Measurements from ENCODE around the gene HDAC11. TPM values are rescaled to one million over a fixed set of nuclear protein-coding genes. Genes with fewer than 3 reads are reported as not detected.

HDAC11 gene
- total and polyA plus RNA-seq, 2 of the 4 experiments (the other 2 are of a cell fraction), result 9.1 to 11.4 TPM

DNA sequence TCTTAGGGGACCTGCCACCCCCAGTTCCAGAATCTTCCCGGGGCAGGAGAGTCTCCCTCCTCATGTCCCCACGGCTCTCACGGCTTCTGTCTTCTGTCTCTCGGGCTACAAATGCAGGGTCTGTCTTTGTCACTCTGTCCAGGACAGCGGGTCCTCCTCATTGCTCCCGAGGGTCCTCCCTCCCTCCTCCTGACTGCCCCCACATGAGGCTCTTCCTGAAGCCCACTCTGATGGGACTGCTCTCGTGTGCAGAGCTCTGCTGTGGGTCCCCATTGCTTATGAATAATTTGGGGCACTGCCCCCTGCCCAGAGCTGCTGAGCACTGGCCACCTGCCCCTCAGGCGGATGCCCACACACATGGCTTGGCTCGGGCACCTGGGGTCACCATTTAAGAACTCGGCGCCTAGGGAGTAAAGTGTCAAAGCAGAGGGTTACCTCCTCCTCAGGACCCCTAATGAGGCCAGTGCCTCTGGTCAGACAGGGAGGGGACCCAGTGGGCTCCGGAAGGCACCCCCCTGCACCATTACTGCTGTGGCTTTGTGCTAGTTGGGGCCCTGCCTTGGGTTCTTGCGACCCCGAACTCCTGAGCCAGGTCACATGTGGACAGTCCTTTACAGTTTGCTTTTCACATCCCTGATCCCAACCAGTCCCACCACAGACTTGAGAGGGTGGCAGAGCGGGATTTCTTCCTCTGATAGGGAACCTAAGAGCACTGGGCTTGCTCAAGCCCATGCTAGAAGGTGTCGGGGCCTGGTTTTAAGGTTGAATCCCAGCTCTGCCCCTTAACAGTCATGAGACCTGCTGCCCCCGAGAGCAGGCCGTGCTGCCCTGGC, 22.1 kb downstream of the HDAC11 start:
- H3K27ac ChIP-seq (ENCODE audit: insufficient read depth, low read length), result no peak overlapping the region
- no peak overlapping the region for H2AFZ ChIP-seq (replicated peaks; ENCODE audit: low read length, poor library complexity)
- H3K27me3 ChIP-seq (ENCODE audit: control insufficient read depth, insufficient read depth, low read length), result no peaks in the 10 kb centered on the region
- no peaks in the 10 kb centered on the region for H3K36me3 ChIP-seq (ENCODE audit: control insufficient read depth, insufficient read depth, low read length)
- no peak overlapping the region for H3K4me3 ChIP-seq (ENCODE audit: insufficient read depth, low read depth, low read length)
- H3K56ac ChIP-seq (ENCODE audit: extremely low read depth, insufficient read depth, low read length), result no peak overlapping the region
- dilution Hi-C loops (cut with HindIII; ENCODE audit: low sequenced_read_pairs, unreplicated experiment) (no loop called here), in situ Hi-C loops (cut with MboI; ENCODE audit: low sequenced_read_pairs) (no loop called here), intact Hi-C loops (cut with micrococcal nuclease) (no loop called here)
- H3K79me1 ChIP-seq (ENCODE audit: low read depth in 1 of 2, low read length in 2 of 2), result no peaks in the 10 kb centered on the region
- H2AK5ac ChIP-seq (ENCODE audit: low read depth, low read length), result no peak overlapping the region
- no peak overlapping the region for H2BK5ac ChIP-seq (ENCODE audit: low read depth, low read length, poor library complexity, severe bottlenecking)
- H3K9ac ChIP-seq (ENCODE audit: low read depth, low read length), result no peak overlapping the region
- H4K5ac ChIP-seq (ENCODE audit: low read depth, low read length), result no peak overlapping the region
- POLR2A ChIA-PET (ENCODE audit: unreplicated experiment), result no interaction called here
- no peak overlapping the region for H3K18ac ChIP-seq (ENCODE audit: low read depth, low read length)
- no peaks in the 10 kb centered on the region for H3K4me1 ChIP-seq (ENCODE audit: control insufficient read depth, insufficient read depth, low read length)
- no peak for ATAC-seq (ENCODE audit: low read depth)
- no peak overlapping the region for H3K14ac ChIP-seq (replicated peaks; ENCODE audit: low read depth, low read length)
- 96% methylated on average over 3 of the region's 18 CpGs; no CpG with 5 or more reads in 1 of the 2 experiments for WGBS, 2 experiments (ENCODE audit: extremely low coverage in 2 of 2, insufficient read length in 1 of 2)
- H3K9me1 ChIP-seq (ENCODE audit: insufficient read depth, low read length), result no peaks in the 10 kb centered on the region
- H4K20me1 ChIP-seq (ENCODE audit: insufficient read depth, low read length), result no peaks in the 10 kb centered on the region
- no peaks in the 10 kb centered on the region for H3K9me3 ChIP-seq (ENCODE audit: control insufficient read depth, insufficient read depth, low read length)
- H2BK120ac ChIP-seq (ENCODE audit: low read depth, low read length), result no peak overlapping the region
- no peak overlapping the region for H3K4me2 ChIP-seq (ENCODE audit: low read depth, low read length)
- no peak for DNase-seq
- no TSS peak for BruUV-seq (replicated peaks)
- no peak overlapping the region for H3K4ac ChIP-seq (ENCODE audit: low read depth, low read length)
- TF ChIP-seq CHD1 (IDR thresholded peaks at IDR 0.05; ENCODE audit: low read depth, low read length) (no peak), MXI1 (IDR thresholded peaks at IDR 0.05; ENCODE audit: borderline replicate concordance, low read depth, low read length) (no peak), MAFK (IDR thresholded peaks at IDR 0.05; ENCODE audit: low read depth, low read length) (no peak), SMC3 (IDR thresholded peaks at IDR 0.05; ENCODE audit: low read depth, low read length) (no peak), POLR2A (IDR thresholded peaks at IDR 0.05; ENCODE audit: low read depth, low read length) (no peak), FOS (IDR thresholded peaks at IDR 0.05; ENCODE audit: low read depth, low read length) (no peak), RFX5 (IDR thresholded peaks at IDR 0.05; ENCODE audit: low read depth, low read length) (no peak), NFE2L2 (IDR thresholded peaks at IDR 0.05; ENCODE audit: low read depth, low read length) (no peak)
- H2BK20ac ChIP-seq (ENCODE audit: low read depth, low read length), result no peak overlapping the region
- no peak overlapping the region for H4K8ac ChIP-seq (ENCODE audit: low read depth in 2 of 2, low read length in 2 of 2)
- CTCF ChIA-PET, result no interaction called here
- no peak overlapping the region for H3K23ac ChIP-seq (ENCODE audit: low read depth, low read length)
- H2AK9ac ChIP-seq (replicated peaks; ENCODE audit: low read depth, low read length, poor library complexity), result no peak overlapping the region
- no peak overlapping the region for H4K91ac ChIP-seq (ENCODE audit: insufficient read depth, low read depth, low read length)
- no peak overlapping the region for H2BK15ac ChIP-seq (ENCODE audit: low read depth, low read length)

Data from IMR-90 (cell line).